GM12801 (cell line): ENCODE measurements around the gene BEND3.

ENCODE experiments used
- TF ChIP-seq, protein P1 (sequence below): IDR thresholded peaks from one replicate; pipeline ENCODE4 v1.5.1; 2011; ENCODE audit warnings: control low read depth; ENCODE audit not compliant: insufficient read length; ENCODE audit errors: extremely low read depth

Gene BEND3

DNA sequence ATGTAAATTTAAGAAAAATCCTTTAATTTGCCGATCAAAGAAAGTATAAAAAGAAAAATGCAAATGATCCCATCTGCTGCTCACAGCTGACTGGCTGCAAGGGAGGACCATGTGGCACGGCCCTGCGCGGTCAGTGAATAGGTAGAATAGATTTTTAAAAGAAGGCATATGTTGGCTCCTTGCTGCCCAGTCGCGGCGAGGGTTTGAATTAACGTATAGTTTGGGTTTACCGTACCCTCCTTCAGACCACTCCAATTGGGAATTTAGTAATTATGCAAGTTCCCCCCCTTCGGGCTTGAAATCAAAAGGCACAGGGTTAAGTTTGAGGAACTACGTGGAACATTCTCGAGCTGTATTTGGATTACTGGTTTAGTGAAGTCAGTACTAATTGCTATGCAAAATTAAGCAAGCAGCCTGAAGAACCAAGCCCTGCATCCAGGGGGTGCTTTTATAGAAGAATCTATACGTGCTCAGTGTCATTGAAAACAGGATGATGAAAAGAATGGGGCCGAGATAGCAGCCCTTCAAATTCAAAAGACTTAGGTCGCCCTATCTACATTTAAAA lies 1.1 kb upstream of the BEND3 start:
- TF ChIP-seq, protein P1, sequence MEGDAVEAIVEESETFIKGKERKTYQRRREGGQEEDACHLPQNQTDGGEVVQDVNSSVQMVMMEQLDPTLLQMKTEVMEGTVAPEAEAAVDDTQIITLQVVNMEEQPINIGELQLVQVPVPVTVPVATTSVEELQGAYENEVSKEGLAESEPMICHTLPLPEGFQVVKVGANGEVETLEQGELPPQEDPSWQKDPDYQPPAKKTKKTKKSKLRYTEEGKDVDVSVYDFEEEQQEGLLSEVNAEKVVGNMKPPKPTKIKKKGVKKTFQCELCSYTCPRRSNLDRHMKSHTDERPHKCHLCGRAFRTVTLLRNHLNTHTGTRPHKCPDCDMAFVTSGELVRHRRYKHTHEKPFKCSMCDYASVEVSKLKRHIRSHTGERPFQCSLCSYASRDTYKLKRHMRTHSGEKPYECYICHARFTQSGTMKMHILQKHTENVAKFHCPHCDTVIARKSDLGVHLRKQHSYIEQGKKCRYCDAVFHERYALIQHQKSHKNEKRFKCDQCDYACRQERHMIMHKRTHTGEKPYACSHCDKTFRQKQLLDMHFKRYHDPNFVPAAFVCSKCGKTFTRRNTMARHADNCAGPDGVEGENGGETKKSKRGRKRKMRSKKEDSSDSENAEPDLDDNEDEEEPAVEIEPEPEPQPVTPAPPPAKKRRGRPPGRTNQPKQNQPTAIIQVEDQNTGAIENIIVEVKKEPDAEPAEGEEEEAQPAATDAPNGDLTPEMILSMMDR = no peak

- TF ChIP-seq, protein P1 = no peak
Observed at GRCh38 chr6:107115695-107116327, 496 bp upstream of the BEND3 start.

- TF ChIP-seq, protein P1 = no peak
Observed at GRCh38 chr6:107114213-107114925, 946 bp downstream of the BEND3 start.

DNA sequence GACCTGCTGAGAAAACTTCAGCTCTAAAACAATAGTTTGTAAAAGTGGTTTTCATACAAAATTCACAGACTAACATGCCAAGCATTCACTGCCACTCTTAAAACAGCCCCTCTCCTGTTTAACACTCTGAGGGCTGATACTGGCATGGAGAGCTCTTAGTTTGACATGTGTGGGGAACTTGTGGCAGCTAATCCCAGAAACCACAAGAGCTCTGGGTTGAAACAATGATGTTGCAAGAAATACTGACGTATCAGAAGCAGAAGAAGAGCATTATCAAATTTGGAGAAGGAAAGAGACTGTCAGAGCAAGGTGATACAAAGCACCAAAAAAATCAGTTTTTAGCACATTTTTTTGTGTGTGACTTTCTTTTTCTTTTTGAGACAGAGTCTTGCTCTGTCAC lies 5.1 kb downstream of the BEND3 start:
- TF ChIP-seq, protein P1 = no peak

GRCh38 chr6:107108201-107108890 lies 7.0 kb downstream of the BEND3 start:
- TF ChIP-seq, protein P1 = no peak

- TF ChIP-seq, protein P1 = no peak
Observed at GRCh38 chr6:107107791-107108190, 7.5 kb downstream of the BEND3 start.

- TF ChIP-seq, protein P1 = no peak
Observed at GRCh38 chr6:107106165-107106564, 9.2 kb downstream of the BEND3 start.
